ENCODE results near the gene GUK1. TPM values are rescaled to one million over a fixed set of nuclear protein-coding genes. Genes with fewer than 3 reads are reported as not detected.

GUK1 gene
- total and polyA plus RNA-seq, 2 experiments from 2014 or later, result 324 to 554 TPM

GRCh38 chr1:228150461-228151179 is 10.5 kb downstream of the GUK1 start:
- in situ Hi-C loops (cut with MboI), result no loop called here
- Histone ChIP-seq H3K4me1 (ENCODE audit: insufficient read depth) (peaks cover 23% of the 10 kb centered on the region), H3K79me2 (ENCODE audit: insufficient read depth) (peaks cover 45% of the 10 kb centered on the region), H3K4me3 (no peak overlapping the region), H3K9me3 (ENCODE audit: low read depth) (no peaks in the 10 kb centered on the region), H2AFZ (no peak overlapping the region), H3K27me3 (replicated peaks; ENCODE audit: insufficient read depth) (no peaks in the 10 kb centered on the region), H3K27ac (peak overlapping the region; percentile 46), H3K9me2 (ENCODE audit: insufficient read depth) (no peaks in the 10 kb centered on the region), H3K36me3 (ENCODE audit: low read depth) (no peaks in the 10 kb centered on the region), H4K20me1 (ENCODE audit: insufficient read depth) (no peaks in the 10 kb centered on the region), H3K9ac (peak overlapping the region; percentile 38; the same call in 1 of the 2 replicates), H3F3A (ENCODE audit: insufficient read depth) (no peaks in the 10 kb centered on the region; the same call in 1 of the 2 replicates), H3K4me2 (ENCODE audit: unreplicated experiment) (peak overlapping the region; percentile 14)
- TF ChIP-seq EZH2 (IDR thresholded peaks at IDR 0.05; ENCODE audit: insufficient read depth, poor library complexity, severe bottlenecking) (no peak), EZH2phosphoT487 (IDR thresholded peaks at IDR 0.05; ENCODE audit: insufficient read depth, low read depth) (no peak)
- whole genome bisulfite sequencing, 2 experiments (ENCODE audit: low coverage in 1 of 2, low lambda C conversion rate in 2 of 2, missing lambda C conversion rate in 2 of 2), result 15 to 20% methylated on average over 13 to 16 of the region's 17 CpGs
- DNase-seq, result peak; percentile 90

GRCh38 chr1:228151180-228151925 is 11.3 kb downstream of the GUK1 start:
- no peak for TF ChIP-seq EZH2 (IDR thresholded peaks at IDR 0.05; ENCODE audit: insufficient read depth, poor library complexity, severe bottlenecking)
- no peak for TF ChIP-seq EZH2phosphoT487 (IDR thresholded peaks at IDR 0.05; ENCODE audit: insufficient read depth, low read depth)
- in situ Hi-C loops (cut with MboI), result no loop called here

GRCh38 chr1:228152097-228152917 is 12.2 kb downstream of the GUK1 start:
- no peaks in the 10 kb centered on the region for H3K9me3 ChIP-seq (ENCODE audit: low read depth)
- 89% methylated on average over 16 to 18 of the region's 19 CpGs for WGBS, 2 experiments (ENCODE audit: low coverage in 1 of 2, low lambda C conversion rate in 2 of 2, missing lambda C conversion rate in 2 of 2)
- no peak overlapping the region for H3K27ac ChIP-seq
- H3K36me3 ChIP-seq (ENCODE audit: low read depth), result no peaks in the 10 kb centered on the region
- H4K20me1 ChIP-seq (ENCODE audit: insufficient read depth), result no peaks in the 10 kb centered on the region
- no peaks in the 10 kb centered on the region for H3K9me2 ChIP-seq (ENCODE audit: insufficient read depth)
- peaks cover 23% of the 10 kb centered on the region for H3K4me1 ChIP-seq (ENCODE audit: insufficient read depth)
- in situ Hi-C loops (cut with MboI), result no loop called here
- H3K79me2 ChIP-seq (ENCODE audit: insufficient read depth), result peaks cover 29% of the 10 kb centered on the region
- no peak overlapping the region for H2AFZ ChIP-seq
- no peak overlapping the region for H3K4me3 ChIP-seq
- DNase-seq, result no peak
- H3K27me3 ChIP-seq (replicated peaks; ENCODE audit: insufficient read depth), result no peaks in the 10 kb centered on the region
- no peaks in the 10 kb centered on the region; the same call in 1 of the 2 replicates for H3F3A ChIP-seq (ENCODE audit: insufficient read depth)
- no peak overlapping the region for H3K4me2 ChIP-seq (ENCODE audit: unreplicated experiment)
- H3K9ac ChIP-seq, result no peak overlapping the region
- TF ChIP-seq EZH2 (IDR thresholded peaks at IDR 0.05; ENCODE audit: insufficient read depth, poor library complexity, severe bottlenecking), result no peak
- no peak for TF ChIP-seq EZH2phosphoT487 (IDR thresholded peaks at IDR 0.05; ENCODE audit: insufficient read depth, low read depth)

More at GRCh38 chr1:228151180-228151925, 11.3 kb downstream of the GUK1 start:
- no peaks in the 10 kb centered on the region for H4K20me1 ChIP-seq (ENCODE audit: insufficient read depth)
- no peaks in the 10 kb centered on the region for H3K9me2 ChIP-seq (ENCODE audit: insufficient read depth)
- peak overlapping the region; percentile 46 for H3K27ac ChIP-seq
- peak overlapping the region; percentile 30; the same call in 1 of the 2 replicates for H3K9ac ChIP-seq
- no peaks in the 10 kb centered on the region for H3K36me3 ChIP-seq (ENCODE audit: low read depth)
- WGBS, 2 experiments (ENCODE audit: low coverage in 1 of 2, low lambda C conversion rate in 2 of 2, missing lambda C conversion rate in 2 of 2), result 53 to 66% methylated on average over 11 to 12 of the region's 12 CpGs
- H3F3A ChIP-seq (ENCODE audit: insufficient read depth), result no peaks in the 10 kb centered on the region; the same call in 1 of the 2 replicates
- no peak overlapping the region for H3K4me3 ChIP-seq
- no peaks in the 10 kb centered on the region for H3K27me3 ChIP-seq (replicated peaks; ENCODE audit: insufficient read depth)
- no peak overlapping the region for H2AFZ ChIP-seq
- DNase-seq, result no peak
- H3K9me3 ChIP-seq (ENCODE audit: low read depth), result no peaks in the 10 kb centered on the region
- peaks cover 38% of the 10 kb centered on the region for H3K79me2 ChIP-seq (ENCODE audit: insufficient read depth)
- no peak overlapping the region for H3K4me2 ChIP-seq (ENCODE audit: unreplicated experiment)
- peaks cover 23% of the 10 kb centered on the region for H3K4me1 ChIP-seq (ENCODE audit: insufficient read depth)

- Histone ChIP-seq H3K4me2 (ENCODE audit: unreplicated experiment) (no peak overlapping the region), H3K9me3 (ENCODE audit: low read depth) (no peaks in the 10 kb centered on the region), H2AFZ (no peak overlapping the region), H3K9me2 (ENCODE audit: insufficient read depth) (no peaks in the 10 kb centered on the region), H3K9ac (no peak overlapping the region), H3K4me1 (ENCODE audit: insufficient read depth) (peaks cover 23% of the 10 kb centered on the region), H3K4me3 (no peak overlapping the region), H3K27me3 (replicated peaks; ENCODE audit: insufficient read depth) (no peaks in the 10 kb centered on the region), H4K20me1 (ENCODE audit: insufficient read depth) (no peaks in the 10 kb centered on the region), H3F3A (ENCODE audit: insufficient read depth) (no peaks in the 10 kb centered on the region; the same call in 1 of the 2 replicates), H3K79me2 (ENCODE audit: insufficient read depth) (peaks cover 23% of the 10 kb centered on the region), H3K36me3 (ENCODE audit: low read depth) (no peaks in the 10 kb centered on the region), H3K27ac (no peak overlapping the region)
- TF ChIP-seq EZH2 (IDR thresholded peaks at IDR 0.05; ENCODE audit: insufficient read depth, poor library complexity, severe bottlenecking) (no peak), EZH2phosphoT487 (IDR thresholded peaks at IDR 0.05; ENCODE audit: insufficient read depth, low read depth) (no peak)
- DNase-seq, result no peak
- WGBS, 2 experiments (ENCODE audit: low coverage in 1 of 2, low lambda C conversion rate in 2 of 2, missing lambda C conversion rate in 2 of 2), result 82 to 89% methylated on average over 3 of the region's 3 CpGs
- in situ Hi-C loops (cut with MboI), result no loop called here
Measured at GRCh38 chr1:228152918-228153258, 12.8 kb downstream of the GUK1 start.

Measured in GM23248 (cell line).